GM12878 (cell line): ENCODE results near the gene CFAP54. TPM values are rescaled to one million over a fixed set of nuclear protein-coding genes. Genes with fewer than 3 reads are reported as not detected.

Experiments used
- ASH2L ChIP-seq: fragments of 300-600, 200-600 bp; sonication (generic); IDR thresholded peaks from 2 replicates; pipeline ENCODE4 v1.6.1; 2017; ENCODE audit warnings: low read depth, mild to moderate bottlenecking, borderline replicate concordance
- DPF2 ChIP-seq: fragments of 450-650 bp; IDR thresholded peaks from 2 replicates; pipeline ENCODE4 v1.6.1; 2017; ENCODE audit warnings: mild to moderate bottlenecking
- IKZF2 ChIP-seq, 2 experiments: fragments of 450-650 bp; IDR thresholded peaks; 2 replicates each; pipeline ENCODE4 v1.6.1; 2017; ENCODE audit warnings: mild to moderate bottlenecking in 2 of 2, moderate library complexity in 2 of 2
- MYC ChIP-seq: IDR thresholded peaks from 2 replicates; pipeline ENCODE4 v1.6.1; 2011; ENCODE audit warnings: mild to moderate bottlenecking, low read length, moderate library complexity, inconsistent platforms; ENCODE audit not compliant: insufficient read depth, insufficient replicate concordance, insufficient read length, severe bottlenecking
- NR2C1 ChIP-seq: fragments of 450-650 bp; IDR thresholded peaks from 2 replicates; pipeline ENCODE4 v1.6.1; 2017; ENCODE audit warnings: antibody characterized with exemption, mild to moderate bottlenecking, moderate library complexity
- PAX5 ChIP-seq: IDR thresholded peaks from 2 replicates; pipeline ENCODE4 v1.6.1; 2011; ENCODE audit warnings: low read depth, low read length, borderline replicate concordance
- PBX3 ChIP-seq: IDR thresholded peaks from 2 replicates; pipeline ENCODE4 v1.6.1; 2011; ENCODE audit warnings: mild to moderate bottlenecking, low read depth, low read length, moderate library complexity; ENCODE audit not compliant: insufficient replicate concordance
- SKIL ChIP-seq: fragments of 450-650 bp; IDR thresholded peaks from 2 replicates; pipeline ENCODE4 v1.6.1; 2017; ENCODE audit warnings: mild to moderate bottlenecking, low read depth, inconsistent platforms; ENCODE audit not compliant: poor library complexity, severe bottlenecking
- TCF3 ChIP-seq: IDR thresholded peaks from 2 replicates; pipeline ENCODE4 v1.6.1; 2012; ENCODE audit warnings: low read depth, mild to moderate bottlenecking, low read length, borderline replicate concordance; ENCODE audit not compliant: insufficient read depth
- USF1 ChIP-seq: IDR thresholded peaks from 2 replicates; pipeline ENCODE4 v1.6.1; 2011; ENCODE audit warnings: borderline replicate concordance, low read depth, mild to moderate bottlenecking, moderate library complexity, mixed read lengths, low read length; ENCODE audit not compliant: insufficient read depth; ENCODE audit errors: extremely low read length
- YY1 ChIP-seq: IDR thresholded peaks from 2 replicates; pipeline ENCODE4 v1.6.1; 2011; ENCODE audit warnings: low read depth, mild to moderate bottlenecking, low read length
- ZNF592 ChIP-seq: fragments of 450-650 bp; IDR thresholded peaks from 2 replicates; pipeline ENCODE4 v1.6.1; 2017; ENCODE audit warnings: mild to moderate bottlenecking, moderate library complexity
- polyA plus RNA-seq, 11 experiments: library from polyadenylated mRNA; depleted of rRNA in 4 of 11; unstranded in 6 of 11; stranded (reverse) in 5 of 11; fragments of >200 nt; fragmentation: Nextera tagmentation in 4 of 11; fragmentation: Illumina TruSeq in 1 of 11; extraction: Ambion mirVana in 4 of 11; extraction: Trizol in 1 of 11; gene quantifications; 1 replicate in 1 of 11; 2 replicates in 10 of 11; pipeline versions ENCODE4 v1.2.1 to v1.2.3, GENCODE V29; 2011 to 2016; ENCODE audit warnings: inconsistent platforms in 2 of 11, missing spikeins in 2 of 11, low read depth in 1 of 11
- total RNA-seq, 4 experiments: library from RNA; depleted of rRNA in 3 of 4; stranded (reverse); fragments of >200 nt in 3 of 4; fragmentation: Illumina TruSeq in 1 of 4; extraction: Trizol in 1 of 4; gene quantifications; 2 replicates each; pipeline versions ENCODE4 v1.2.1 to v1.2.3, GENCODE V29; 2013 to 2021
- TF ChIP-seq, protein P1 (sequence below): IDR thresholded peaks from 2 replicates; pipeline ENCODE4 v1.6.1; 2012; ENCODE audit warnings: low read depth, low read length, improper control_type of control experiment

The CFAP54 gene
- total and polyA plus RNA-seq, 10 of the 15 experiments (the other 5 are each of a cell fraction or from before 2014, with no cell fraction given), result 0.19 to 1.5 (median 0.56) TPM

DNA sequence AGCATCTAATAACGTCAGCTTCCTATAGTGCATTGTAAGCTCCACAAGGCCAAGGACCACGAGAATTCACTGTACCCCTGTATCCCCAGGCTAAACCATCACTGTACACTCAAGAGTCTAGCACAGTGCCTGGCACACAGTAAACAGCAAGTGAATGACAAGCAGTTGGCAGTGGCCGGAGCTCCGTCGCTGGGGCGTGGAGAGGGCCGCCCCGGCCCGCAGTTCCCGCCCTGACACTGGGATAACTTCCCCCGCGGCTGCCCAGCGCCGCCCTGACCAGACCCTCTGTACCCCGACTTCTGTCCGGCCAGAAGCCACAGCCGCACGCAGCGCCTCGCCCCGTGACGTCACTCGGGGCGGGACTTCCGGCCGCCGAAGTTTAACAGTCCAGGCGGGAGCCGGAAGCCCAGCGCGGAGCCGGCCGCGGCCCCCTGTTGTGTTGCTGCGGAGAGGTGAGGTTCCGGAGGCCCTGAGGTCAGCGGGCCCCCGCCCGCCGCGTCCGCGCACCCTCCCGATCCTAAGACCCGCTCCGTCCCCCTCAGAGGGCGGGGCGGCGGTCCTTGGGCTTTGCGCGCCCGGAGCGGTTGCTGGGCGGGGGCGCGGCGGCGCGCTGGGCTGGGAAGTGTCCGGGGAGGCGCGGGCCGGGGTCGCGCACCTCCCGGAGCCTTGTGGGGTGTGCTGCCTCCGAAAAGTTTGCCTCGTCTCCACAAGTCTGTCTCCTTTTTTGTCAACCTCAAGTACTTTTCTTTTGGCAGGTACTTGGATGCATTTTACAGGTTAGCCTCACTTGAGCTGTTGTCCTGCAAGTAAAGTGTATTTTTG is 417.7 kb downstream of the CFAP54 start, which contains the start of gene NEDD1 (continued):
- TF ChIP-seq, protein P1, sequence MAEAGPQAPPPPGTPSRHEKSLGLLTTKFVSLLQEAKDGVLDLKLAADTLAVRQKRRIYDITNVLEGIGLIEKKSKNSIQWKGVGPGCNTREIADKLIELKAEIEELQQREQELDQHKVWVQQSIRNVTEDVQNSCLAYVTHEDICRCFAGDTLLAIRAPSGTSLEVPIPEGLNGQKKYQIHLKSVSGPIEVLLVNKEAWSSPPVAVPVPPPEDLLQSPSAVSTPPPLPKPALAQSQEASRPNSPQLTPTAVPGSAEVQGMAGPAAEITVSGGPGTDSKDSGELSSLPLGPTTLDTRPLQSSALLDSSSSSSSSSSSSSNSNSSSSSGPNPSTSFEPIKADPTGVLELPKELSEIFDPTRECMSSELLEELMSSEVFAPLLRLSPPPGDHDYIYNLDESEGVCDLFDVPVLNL, result peak; percentile 54
- TF ChIP-seq NR2C1 (peak; percentile 50; the same call in 1 of the 2 replicates), ASH2L (peak; percentile 98; the same call in 1 of the 2 replicates), DPF2 (peak; percentile 77; the same call in 1 of the 2 replicates), IKZF2 (IDR thresholded peaks at IDR 0.05) (peak in 1 of 2 experiments; percentile 41; a peak in 1 of 4 replicates), PBX3 (no peak), MYC (no peak), PAX5 (peak; percentile 55; the same call in 1 of the 2 replicates), TCF3 (0 out of 2 replicates have a peak, but pooled peaks have one; percentile 41), SKIL (no peak), USF1 (no peak), YY1 (peak; percentile 50; the same call in 1 of the 2 replicates), ZNF592 (peak; percentile 58; the same call in 1 of the 2 replicates)
